ENCODE data around the gene SLC38A8.
A peak's percentile ranks its signal among the peaks of the same experiment; 100 is the strongest.

The SLC38A8 gene

DNA sequence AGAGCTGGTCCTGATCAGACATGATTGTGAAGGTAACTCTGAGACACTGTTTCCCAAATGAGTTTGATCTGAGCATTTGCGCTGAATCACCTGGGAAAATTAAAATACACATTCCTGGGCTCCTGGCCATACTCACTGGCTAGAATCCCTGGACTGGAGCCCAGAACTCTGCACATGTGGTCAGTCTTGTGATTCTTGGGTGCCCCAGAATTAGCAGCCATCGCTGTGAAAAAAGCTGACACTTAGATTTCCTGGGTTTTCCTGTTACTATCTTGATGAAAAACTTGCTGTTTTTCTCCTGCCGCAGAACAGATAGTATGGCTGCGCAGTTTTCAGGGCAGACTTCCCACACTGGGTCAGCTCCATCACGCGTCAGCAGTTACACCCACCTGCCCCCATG is 50.0 kb downstream of the SLC38A8 start:
- TF ChIP-seq, protein P1, sequence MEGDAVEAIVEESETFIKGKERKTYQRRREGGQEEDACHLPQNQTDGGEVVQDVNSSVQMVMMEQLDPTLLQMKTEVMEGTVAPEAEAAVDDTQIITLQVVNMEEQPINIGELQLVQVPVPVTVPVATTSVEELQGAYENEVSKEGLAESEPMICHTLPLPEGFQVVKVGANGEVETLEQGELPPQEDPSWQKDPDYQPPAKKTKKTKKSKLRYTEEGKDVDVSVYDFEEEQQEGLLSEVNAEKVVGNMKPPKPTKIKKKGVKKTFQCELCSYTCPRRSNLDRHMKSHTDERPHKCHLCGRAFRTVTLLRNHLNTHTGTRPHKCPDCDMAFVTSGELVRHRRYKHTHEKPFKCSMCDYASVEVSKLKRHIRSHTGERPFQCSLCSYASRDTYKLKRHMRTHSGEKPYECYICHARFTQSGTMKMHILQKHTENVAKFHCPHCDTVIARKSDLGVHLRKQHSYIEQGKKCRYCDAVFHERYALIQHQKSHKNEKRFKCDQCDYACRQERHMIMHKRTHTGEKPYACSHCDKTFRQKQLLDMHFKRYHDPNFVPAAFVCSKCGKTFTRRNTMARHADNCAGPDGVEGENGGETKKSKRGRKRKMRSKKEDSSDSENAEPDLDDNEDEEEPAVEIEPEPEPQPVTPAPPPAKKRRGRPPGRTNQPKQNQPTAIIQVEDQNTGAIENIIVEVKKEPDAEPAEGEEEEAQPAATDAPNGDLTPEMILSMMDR (IDR thresholded peaks at IDR 0.05; ENCODE audit: control insufficient read depth, insufficient read depth, low read depth, low read length, missing control alignments): no peak
- no peak overlapping the region for H3K4me3 ChIP-seq (ENCODE audit: control insufficient read depth, low read depth, low read length)
- peak; percentile 17 for DNase-seq (ENCODE audit: low read depth)

DNA sequence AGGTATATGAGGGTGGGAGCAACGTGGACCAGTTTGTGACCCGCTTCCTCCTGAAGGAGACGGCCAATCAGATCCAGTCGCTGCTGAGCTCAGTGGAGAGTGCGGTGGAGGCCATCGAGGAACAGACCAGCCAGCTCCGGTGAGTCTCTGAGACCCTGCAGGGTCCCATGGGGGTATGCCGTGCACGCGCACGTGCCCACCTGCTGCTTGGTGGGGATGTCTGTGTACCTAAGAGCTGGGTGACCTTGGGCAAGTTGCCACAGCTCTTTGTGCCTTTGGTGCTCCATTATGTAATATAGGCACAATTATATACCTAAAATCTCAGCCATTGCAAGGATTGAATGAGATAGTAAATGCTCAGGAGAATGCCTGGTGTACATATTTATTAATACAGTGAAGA is 52.1 kb downstream of the SLC38A8 start:
- no peak for DNase-seq (ENCODE audit: low read depth)
- TF ChIP-seq, protein P1 (IDR thresholded peaks at IDR 0.05; ENCODE audit: control insufficient read depth, insufficient read depth, low read depth, low read length, missing control alignments): no peak
- H3K4me3 ChIP-seq (ENCODE audit: control insufficient read depth, low read depth, low read length): no peak overlapping the region

DNA sequence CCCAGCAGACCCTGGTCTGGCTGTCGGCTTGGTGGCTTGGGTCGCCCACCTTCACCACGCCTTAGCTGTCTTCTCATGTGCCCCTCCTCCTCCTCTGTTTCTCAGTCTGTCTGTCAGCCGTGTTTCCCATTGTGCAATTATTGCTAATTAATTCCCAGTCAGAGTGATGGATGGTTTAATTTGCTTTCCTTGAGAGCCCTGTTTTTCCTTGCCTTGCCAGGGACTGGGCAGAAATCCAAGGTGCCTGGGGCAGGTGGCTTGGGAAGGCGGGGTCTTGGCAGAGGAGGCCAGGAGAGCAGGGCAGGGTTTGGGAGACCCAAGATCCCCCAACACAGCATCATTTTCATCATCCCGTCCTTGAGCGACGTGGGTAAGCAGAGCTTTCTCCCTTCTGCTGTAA is 53.3 kb downstream of the SLC38A8 start:
- no peak for DNase-seq (ENCODE audit: low read depth)
- TF ChIP-seq, protein P1 (IDR thresholded peaks at IDR 0.05; ENCODE audit: control insufficient read depth, insufficient read depth, low read depth, low read length, missing control alignments): no peak
- H3K4me3 ChIP-seq (ENCODE audit: control insufficient read depth, low read depth, low read length): no peak overlapping the region

DNA sequence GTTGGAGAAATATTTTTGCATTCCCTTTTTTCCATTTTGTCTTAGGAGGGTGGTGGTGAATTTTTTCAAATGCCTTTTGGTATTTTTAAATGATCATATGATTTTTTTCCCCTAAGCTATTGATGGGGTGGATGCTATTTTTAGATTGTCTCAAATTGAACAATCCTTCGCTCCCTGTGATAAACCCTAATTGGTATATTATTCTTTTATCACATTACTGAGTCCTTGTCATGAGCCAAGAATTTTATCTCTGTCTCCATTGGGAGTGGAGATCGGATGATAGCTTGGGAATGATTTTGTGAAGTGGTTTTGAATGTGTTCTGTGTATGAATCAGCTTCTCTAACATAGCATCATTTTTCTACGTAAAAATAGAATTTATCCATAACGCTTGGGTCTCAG is 59.1 kb downstream of the SLC38A8 start:
- DNase-seq (ENCODE audit: low read depth): no peak
- TF ChIP-seq, protein P1 (IDR thresholded peaks at IDR 0.05; ENCODE audit: control insufficient read depth, insufficient read depth, low read depth, low read length, missing control alignments): no peak
- H3K4me3 ChIP-seq (ENCODE audit: control insufficient read depth, low read depth, low read length): no peak overlapping the region

DNA sequence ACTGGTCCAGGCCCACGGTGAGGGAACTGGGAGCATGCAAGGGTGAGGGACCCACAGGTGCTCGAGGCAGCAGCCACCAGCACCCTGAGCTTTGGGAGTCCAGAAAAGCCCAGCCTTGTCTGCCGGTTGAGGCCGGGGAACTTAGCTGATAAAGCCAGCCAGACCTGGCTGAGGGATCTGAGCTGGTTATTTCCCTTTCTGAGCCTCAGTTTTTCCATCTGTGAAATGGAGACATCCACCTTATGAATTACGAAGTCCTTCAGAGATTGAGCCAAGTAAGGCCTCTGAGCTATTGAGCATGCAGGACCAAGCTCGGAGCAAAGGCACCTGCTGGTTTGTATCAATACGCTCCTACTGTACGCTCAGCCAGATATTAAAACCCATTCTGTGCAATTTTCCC is 60.8 kb downstream of the SLC38A8 start:
- H3K4me3 ChIP-seq (ENCODE audit: control insufficient read depth, low read depth, low read length): no peak overlapping the region
- DNase-seq (ENCODE audit: low read depth): no peak
- TF ChIP-seq, protein P1 (IDR thresholded peaks at IDR 0.05; ENCODE audit: control insufficient read depth, insufficient read depth, low read depth, low read length, missing control alignments): no peak

DNA sequence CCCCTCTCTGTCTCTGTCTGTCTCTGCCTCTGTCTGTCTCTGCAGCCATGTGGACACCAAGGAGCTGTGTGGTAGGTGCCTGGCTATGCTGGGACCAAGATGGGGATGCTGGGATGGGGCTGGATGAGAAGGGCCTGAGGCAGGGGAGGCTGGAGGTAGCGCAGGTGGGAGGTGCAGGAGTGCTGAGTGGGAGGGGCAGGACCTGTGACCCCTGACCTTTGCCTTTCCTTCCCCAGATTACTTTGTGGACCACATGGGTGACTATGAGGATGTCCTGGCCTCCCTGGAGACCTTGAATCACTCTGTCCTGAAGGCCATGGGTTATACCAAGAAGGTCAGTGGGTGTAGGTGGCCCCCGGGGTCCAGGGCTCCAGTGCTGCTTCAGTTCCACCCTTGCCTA is 61.8 kb downstream of the SLC38A8 start:
- H3K4me3 ChIP-seq (ENCODE audit: control insufficient read depth, low read depth, low read length): no peak overlapping the region
- no peak for DNase-seq (ENCODE audit: low read depth)
- TF ChIP-seq, protein P1 (IDR thresholded peaks at IDR 0.05; ENCODE audit: control insufficient read depth, insufficient read depth, low read depth, low read length, missing control alignments): no peak

DNA sequence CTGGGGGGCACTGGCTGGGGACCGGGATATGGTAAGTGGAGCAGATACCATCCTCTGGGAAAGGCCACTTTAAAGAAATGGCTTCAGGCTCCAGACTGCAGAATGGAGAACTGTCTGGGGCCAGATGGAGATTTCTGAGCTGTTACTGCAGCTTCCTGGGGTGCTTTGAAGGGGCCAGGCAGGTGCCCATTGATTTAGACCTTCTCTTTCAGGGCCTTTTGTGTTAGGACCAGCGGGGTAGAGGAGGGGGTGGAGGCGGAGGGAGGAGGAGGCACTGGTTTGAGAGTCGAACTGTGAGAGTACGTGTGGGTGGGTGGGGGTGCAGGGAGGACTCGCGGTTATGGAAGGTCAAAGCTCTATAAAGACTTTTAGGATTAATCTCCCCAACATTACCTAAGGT is 63.2 kb downstream of the SLC38A8 start:
- H3K4me3 ChIP-seq (ENCODE audit: control insufficient read depth, low read depth, low read length): no peak overlapping the region
- TF ChIP-seq, protein P1 (IDR thresholded peaks at IDR 0.05; ENCODE audit: control insufficient read depth, insufficient read depth, low read depth, low read length, missing control alignments): no peak
- DNase-seq (ENCODE audit: low read depth): no peak
